B cell (primary cell): Measurements from ENCODE around the gene PLCXD1. TPM values are rescaled to one million over a fixed set of nuclear protein-coding genes. Genes with fewer than 3 reads are reported as not detected.

Source experiments
- ATAC-seq: fragments of 200-7000 bp; cut with Tn5 transposase; one replicate; pipeline ENCODE4 v1.10.0; 2021; ENCODE audit warnings: low read depth, mild to moderate bottlenecking, moderate number of reproducible peaks, moderate library complexity
- CTCF ChIA-PET: fragments of 350-600 bp; sonication (Branson Sonifier 250); formaldehyde crosslinking; loops from one replicate; lab custom pipeline; 2021; ENCODE audit warnings: antibody characterized with exemption, inconsistent platforms; lab: Charles Lee
- POLR2A ChIA-PET: fragments of 350-600 bp; sonication (Branson Sonifier 250); formaldehyde crosslinking; loops from one replicate; lab custom pipeline; 2021; ENCODE audit warnings: antibody characterized with exemption; lab: Charles Lee
- DNase-seq: peaks from one replicate; pipeline ENCODE4 v3.0.0; 2013
- H2AFZ ChIP-seq: 2 replicates; pipeline ENCODE4 v1.6.1; 2012; ENCODE audit warnings: mild to moderate bottlenecking, low read depth, low read length; ENCODE audit not compliant: insufficient read depth, poor library complexity, severe bottlenecking
- H3K27ac ChIP-seq, 2 donors: 1 replicate in 1 of 2; 2 replicates in 1 of 2; pipeline ENCODE4 v1.5.1; 2012 to 2013; ENCODE audit warnings: low read length in 2 of 2, mild to moderate bottlenecking in 2 of 2, moderate library complexity in 1 of 2
- H3K27me3 ChIP-seq, 4 experiments: fragments of 200-600 bp in 1 of 4; sonication (generic) in 1 of 4; replicated peaks in 1 of 4; 1 replicate in 2 of 4; 2 replicates in 2 of 4; pipeline versions ENCODE4 v1.6.1 to v1.7.0; 2013 to 2016; ENCODE audit warnings: low read length in 3 of 4, mild to moderate bottlenecking in 2 of 4, mixed read lengths in 1 of 4, moderate library complexity in 1 of 4; ENCODE audit not compliant: insufficient read depth in 4 of 4, control insufficient read depth in 3 of 4; ENCODE audit errors: control extremely low read depth in 1 of 4
- H3K36me3 ChIP-seq, 2 experiments: replicated peaks in 1 of 2; 1 replicate in 1 of 2; 2 replicates in 1 of 2; pipeline versions ENCODE4 v1.6.1 to v1.7.1; 2013; ENCODE audit warnings: low read length in 1 of 2; ENCODE audit not compliant: insufficient read depth in 2 of 2, control insufficient read depth in 1 of 2; ENCODE audit errors: control extremely low read depth in 1 of 2, extremely low read depth in 1 of 2
- H3K4me1 ChIP-seq, 2 donors: fragments of 200-600 bp in 1 of 2; sonication (generic) in 1 of 2; 1 replicate in 1 of 2; 2 replicates in 1 of 2; pipeline versions ENCODE4 v1.5.1 to v1.6.1; 2013 to 2017; ENCODE audit warnings: low read length in 2 of 2; ENCODE audit not compliant: control insufficient read depth in 2 of 2, insufficient read depth in 2 of 2
- H3K4me2 ChIP-seq: replicated peaks from 2 replicates; pipeline ENCODE3; 2012; ENCODE audit warnings: mild to moderate bottlenecking, low read depth, low read length; ENCODE audit not compliant: poor library complexity, severe bottlenecking
- H3K4me3 ChIP-seq, 5 experiments: fragments of 200-600 bp in 1 of 5; sonication (generic) in 1 of 5; 1 replicate in 3 of 5; 2 replicates in 2 of 5; pipeline versions ENCODE4 v1.5.1 to v1.7.0; 2011 to 2016; ENCODE audit warnings: low read length in 4 of 5, mild to moderate bottlenecking in 4 of 5, low read depth in 2 of 5, control low read depth in 1 of 5, moderate library complexity in 1 of 5; ENCODE audit not compliant: insufficient read depth in 1 of 5; ENCODE audit errors: control extremely low read depth in 1 of 5, extremely low read depth in 1 of 5
- H3K79me2 ChIP-seq: fragments of 200-600 bp; sonication (generic); one replicate; pipeline ENCODE4 v1.6.0; 2016; ENCODE audit warnings: low read length; ENCODE audit not compliant: control insufficient read depth, insufficient read depth
- H3K9ac ChIP-seq: fragments of 200-600 bp; sonication (generic); 2 replicates; pipeline ENCODE4 v1.6.1; 2017; ENCODE audit warnings: mild to moderate bottlenecking, low read length, moderate library complexity
- H3K9me3 ChIP-seq, 3 donors: one replicate each; pipeline versions ENCODE4 v1.6.1 to v1.7.1; 2013; ENCODE audit warnings: low read length in 2 of 3; ENCODE audit not compliant: control insufficient read depth in 2 of 3, insufficient read depth in 1 of 3; ENCODE audit errors: control extremely low read depth in 1 of 3
- H4K20me1 ChIP-seq: 2 replicates; pipeline ENCODE4 v1.6.0; 2012; ENCODE audit warnings: mild to moderate bottlenecking, low read length; ENCODE audit not compliant: insufficient read depth, control insufficient read depth, poor library complexity, severe bottlenecking
- H3K27ac Mint-ChIP-seq: one replicate; pipeline ENCODE4 v1.8.0; 2021; ENCODE audit warnings: mixed read lengths
- H3K27me3 Mint-ChIP-seq: one replicate; pipeline ENCODE4 v1.8.0; 2021; ENCODE audit warnings: mixed read lengths
- H3K4me1 Mint-ChIP-seq: one replicate; pipeline ENCODE4 v1.8.0; 2021; ENCODE audit warnings: mixed read lengths
- H3K4me3 Mint-ChIP-seq: one replicate; pipeline ENCODE4 v1.8.0; 2021; ENCODE audit warnings: mixed read lengths
- H3K9me3 Mint-ChIP-seq: one replicate; pipeline ENCODE4 v1.8.0; 2022; ENCODE audit warnings: mixed read lengths; ENCODE audit not compliant: insufficient read depth
- CTCF ChIP-seq: fragments of 200-600 bp; IDR thresholded peaks from one replicate; pipeline ENCODE4 v1.8.0; 2022; ENCODE audit warnings: antibody characterized with exemption, mild to moderate bottlenecking
- EZH2 ChIP-seq: IDR thresholded peaks from 2 replicates; pipeline ENCODE4 v1.6.1; 2012; ENCODE audit warnings: borderline replicate concordance, low read depth, mild to moderate bottlenecking, moderate library complexity, low read length; ENCODE audit not compliant: insufficient read depth, poor library complexity, severe bottlenecking
- WGBS: methylation state at CpG from one replicate; pipeline ENCODE4 v1.1.5; 2013; ENCODE audit warnings: missing lambda C conversion rate; ENCODE audit not compliant: insufficient coverage; 5-methylcytosine and 5-hydroxymethylcytosine counted together
- intact Hi-C: fragments of 100-400 bp; cut with micrococcal nuclease; formaldehyde crosslinking; loops from one replicate; pipeline ENCODE4 v1.10.0; 2022
- polyA plus RNA-seq: library from polyadenylated mRNA; depleted of rRNA; stranded (reverse); fragments of >200 nt; gene quantifications from 2 replicates; pipeline ENCODE4 v1.2.3, GENCODE V29; 2012
- total RNA-seq, 2 donors: library from RNA; stranded (reverse); fragments of 120-200 nt in 1 of 2; gene quantifications; 1 replicate in 1 of 2; 2 replicates in 1 of 2; pipeline versions ENCODE4 v1.2.3 to v1.2.4, GENCODE V29; 2013 to 2022

Gene PLCXD1
- total and polyA plus RNA-seq, 2 donors (not counting 1 experiment from before 2014, with no cell fraction given) = 30.4 to 38.5 TPM

DNA sequence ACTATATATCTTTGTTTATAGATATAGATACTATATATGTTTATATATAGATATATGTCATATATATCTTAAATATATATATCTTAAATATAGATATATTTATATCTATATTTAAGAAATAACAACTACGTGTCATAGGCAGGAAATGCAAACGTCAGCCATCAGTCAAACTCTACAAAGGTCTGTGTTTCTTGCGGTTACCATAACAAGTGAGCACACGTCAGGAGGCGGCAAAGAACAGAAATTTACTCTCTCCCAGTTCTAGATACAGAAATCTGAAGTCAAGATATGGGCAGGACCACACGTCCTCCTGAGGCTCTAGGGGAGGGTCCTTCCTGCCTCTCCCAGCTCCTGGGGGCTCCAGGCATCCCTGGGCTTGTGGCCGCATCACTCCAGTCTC is 6.5 kb downstream of the PLCXD1 start:
- Histone ChIP-seq H3K4me2 (no peak overlapping the region), H3K4me1 (peaks cover 0 to 6% of the 10 kb centered on the region in 2 donors), H2AFZ (no peak overlapping the region), H4K20me1 (no peaks in the 10 kb centered on the region), H3K9me3 (peaks cover 0 to under 1% (median 0%) of the 10 kb centered on the region in 3 donors), H3K9ac (no peak overlapping the region), H3K4me3 (no peak overlapping the region), H3K79me2 (no peaks in the 10 kb centered on the region), H3K36me3 (peaks cover 3 to 22% of the 10 kb centered on the region in 2 experiments), H3K27me3 (no peaks in the 10 kb centered on the region), H3K27ac (no peak overlapping the region)
- no peak for DNase-seq
- CTCF ChIA-PET = no interaction called here
- no peak for ATAC-seq
- TF ChIP-seq EZH2 (no peak), CTCF (no peak)
- peaks cover 11% of the 10 kb centered on the region for H3K4me1 Mint-ChIP-seq
- intact Hi-C loops = no loop called here
- no peaks in the 10 kb centered on the region for H3K9me3 Mint-ChIP-seq
- H3K27ac Mint-ChIP-seq = no peak overlapping the region
- H3K27me3 Mint-ChIP-seq = no peaks in the 10 kb centered on the region
- no peak overlapping the region for H3K4me3 Mint-ChIP-seq
- POLR2A ChIA-PET = no interaction called here
- 95% methylated on average over 4 of the region's 7 CpGs for WGBS

DNA sequence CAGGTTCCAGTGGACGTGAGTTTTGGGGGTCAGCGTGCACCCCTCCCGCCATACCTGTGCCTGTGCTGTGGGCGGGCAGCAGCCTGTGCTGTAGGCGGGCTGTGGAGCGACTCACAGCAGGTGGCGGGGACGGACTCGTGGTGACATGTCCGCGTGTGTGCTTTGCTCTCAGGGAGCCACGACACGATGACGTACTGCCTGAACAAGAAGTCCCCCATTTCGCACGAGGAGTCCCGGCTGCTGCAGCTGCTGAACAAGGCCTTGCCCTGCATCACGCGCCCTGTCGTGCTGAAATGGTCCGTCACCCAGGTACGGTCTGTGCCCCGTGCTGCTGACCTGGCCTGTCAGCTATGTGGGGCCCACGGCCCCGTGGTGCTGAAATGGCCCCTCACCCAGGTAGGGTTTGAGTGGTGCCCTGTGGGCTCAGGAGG is 7.4 kb downstream of the PLCXD1 start:
- H3K4me2 ChIP-seq = no peak overlapping the region
- no peak overlapping the region for H2AFZ ChIP-seq
- H3K36me3 ChIP-seq = peaks cover 3 to 30% of the 10 kb centered on the region in 2 experiments
- CTCF ChIA-PET = no interaction called here
- Mint-ChIP-seq H3K27ac (no peak overlapping the region), H3K9me3 (no peaks in the 10 kb centered on the region), H3K4me3 (no peak overlapping the region), H3K27me3 (no peaks in the 10 kb centered on the region), H3K4me1 (peaks cover 6% of the 10 kb centered on the region)
- POLR2A ChIA-PET = no interaction called here
- H3K4me1 ChIP-seq = peaks cover 0 to 5% of the 10 kb centered on the region in 2 donors
- 97% methylated on average over 22 of the region's 25 CpGs for WGBS
- H3K27me3 ChIP-seq = no peaks in the 10 kb centered on the region
- no peaks in the 10 kb centered on the region for H3K79me2 ChIP-seq
- no peak overlapping the region for H3K4me3 ChIP-seq
- H3K9ac ChIP-seq = no peak overlapping the region
- H4K20me1 ChIP-seq = no peaks in the 10 kb centered on the region
- DNase-seq = no peak
- no peak for ATAC-seq
- no peak overlapping the region for H3K27ac ChIP-seq
- peaks cover 0 to 10% (median 0%) of the 10 kb centered on the region in 3 donors for H3K9me3 ChIP-seq
- intact Hi-C loops = no loop called here
- no peak for TF ChIP-seq EZH2
- no peak for TF ChIP-seq CTCF
